HepG2 (cell line): Measurements from ENCODE around the gene TRIM10. TPM values are rescaled to one million over a fixed set of nuclear protein-coding genes. Genes with fewer than 3 reads are reported as not detected.

Experiments
- ATAC-seq: fragments of 200-7000 bp; cut with Tn5 transposase; 3 replicates; pipeline ENCODE4 v1.9.1; 2020; ENCODE audit warnings: mild to moderate bottlenecking, moderate library complexity
- BruUV-seq: library from RNA; stranded (reverse); fragments of 400-500 nt; replicated peaks from 2 replicates; lab custom pipeline; 2021; lab: Mats Ljungman, UMichigan
- CTCF ChIA-PET: fragments of 300-600 bp; formaldehyde crosslinking; extraction: SDS; loops from one replicate; lab custom pipeline; 2021; ENCODE audit warnings: low total read pairs, inconsistent platforms, low intra/inter-chr PET ratio; lab: Yijun Ruan, JAX
- POLR2A ChIA-PET: fragments of 350-600 bp; sonication (Branson Sonifier 250); formaldehyde crosslinking; loops from one replicate; lab custom pipeline; 2020; ENCODE audit warnings: antibody characterized with exemption, inconsistent platforms; lab: Yijun Ruan, JAX
- DNase-seq: peaks from one replicate; pipeline ENCODE4 v3.0.0-alpha.2; 2015; ENCODE audit warnings: low spot score
- FAIRE-seq: peaks from 3 replicates; lab custom pipeline; 2011; peaks lifted over from hg19 to GRCh38; lab: Jason Lieb, UNC
- H2AFZ ChIP-seq: one replicate; pipeline ENCODE4 v1.6.1; 2011; ENCODE audit warnings: low read length, inconsistent platforms
- H3K27ac ChIP-seq: fragments of 300-600 bp; 3 replicates; pipeline ENCODE4 v1.8.0; 2011; ENCODE audit warnings: mixed run types, mild to moderate bottlenecking, mixed read lengths, low read length, inconsistent platforms; ENCODE audit not compliant: insufficient read depth; ENCODE audit errors: extremely low read length
- H3K27me3 ChIP-seq, 2 experiments: fragments of 200-600 bp in 1 of 2; 2 replicates in 1 of 2; 3 replicates in 1 of 2; pipeline versions ENCODE4 v1.6.0 to v1.8.0; 2011; ENCODE audit warnings: low read length in 2 of 2, mild to moderate bottlenecking in 2 of 2, moderate library complexity in 2 of 2, inconsistent platforms in 1 of 2; ENCODE audit not compliant: insufficient read depth in 2 of 2, control insufficient read depth in 1 of 2
- H3K36me3 ChIP-seq, 2 experiments: fragments of 200-600 bp in 1 of 2; replicated peaks in 1 of 2; 2 replicates in 1 of 2; 3 replicates in 1 of 2; pipeline versions ENCODE4 v1.5.1 to v1.8.0; 2011; ENCODE audit warnings: low read length in 2 of 2, inconsistent platforms in 1 of 2; ENCODE audit not compliant: insufficient read depth in 2 of 2, control insufficient read depth in 1 of 2
- H3K4me1 ChIP-seq: 2 replicates; pipeline ENCODE4 v1.5.1; 2012; ENCODE audit warnings: low read length, inconsistent platforms; ENCODE audit not compliant: insufficient read depth
- H3K4me2 ChIP-seq: 2 replicates; pipeline ENCODE4 v1.6.0; 2011; ENCODE audit warnings: low read depth, low read length, inconsistent platforms
- H3K4me3 ChIP-seq, 3 experiments: fragments of 200-600 bp in 1 of 3; sonication (generic), shearing (Covaris generic) in 1 of 3; replicated peaks in 1 of 3; 2 replicates each; pipeline ENCODE4 v1.5.1; 2011 to 2016; ENCODE audit warnings: low read length in 3 of 3, inconsistent platforms in 2 of 3, low read depth in 2 of 3, mild to moderate bottlenecking in 2 of 3, control low read depth in 1 of 3, mixed read lengths in 1 of 3; ENCODE audit not compliant: insufficient read depth in 1 of 3
- H3K79me2 ChIP-seq: one replicate; pipeline ENCODE4 v1.6.1; 2011; ENCODE audit warnings: low read length, inconsistent platforms; ENCODE audit not compliant: insufficient read depth
- H3K9ac ChIP-seq: 2 replicates; pipeline ENCODE4 v1.6.0; 2011; ENCODE audit warnings: mild to moderate bottlenecking, low read depth, low read length, inconsistent platforms; ENCODE audit not compliant: insufficient read depth
- H3K9me3 ChIP-seq: 2 replicates; pipeline ENCODE4 v1.5.1; 2012; ENCODE audit warnings: mild to moderate bottlenecking, low read length
- H4K20me1 ChIP-seq: 2 replicates; pipeline ENCODE4 v1.6.0; 2011; ENCODE audit warnings: inconsistent platforms, mild to moderate bottlenecking, low read length, moderate library complexity; ENCODE audit not compliant: insufficient read depth
- FOXK1 ChIP-seq: sonication (generic); formaldehyde crosslinking; IDR thresholded peaks from 2 replicates; pipeline ENCODE4 v1.4.0; 2020; ENCODE audit warnings: low read depth, missing genetic modification reagents, borderline replicate concordance
- HNRNPL ChIP-seq: fragments of 200-400 bp; formaldehyde crosslinking; IDR thresholded peaks from 2 replicates; pipeline ENCODE4 v1.6.1; 2017; ENCODE audit warnings: mild to moderate bottlenecking, low read depth, low read length
- KLF9 ChIP-seq: IDR thresholded peaks from 2 replicates; pipeline ENCODE4 v1.6.1; 2016; ENCODE audit warnings: low read depth
- MTF1 ChIP-seq: sonication (generic); formaldehyde crosslinking; IDR thresholded peaks from 2 replicates; pipeline ENCODE4 v1.5.0; 2020; ENCODE audit warnings: missing genetic modification reagents
- RARA ChIP-seq: IDR thresholded peaks from 2 replicates; pipeline ENCODE4 v1.6.1; 2016; ENCODE audit warnings: missing genetic modification reagents, missing compliant biosample characterization
- SRSF9 ChIP-seq: fragments of 200-400 bp; formaldehyde crosslinking; IDR thresholded peaks from 2 replicates; pipeline ENCODE4 v1.6.1; 2018; ENCODE audit warnings: borderline replicate concordance, mild to moderate bottlenecking, low read depth, low read length; ENCODE audit not compliant: insufficient read depth, poor library complexity, severe bottlenecking
- TRIM24 ChIP-seq: sonication (generic); formaldehyde crosslinking; IDR thresholded peaks from 2 replicates; pipeline ENCODE4 v1.8.0; 2022; ENCODE audit warnings: mild to moderate bottlenecking, missing genetic modification reagents
- ZNF205 ChIP-seq: IDR thresholded peaks from 2 replicates; pipeline ENCODE4 v1.6.1; 2018; ENCODE audit warnings: missing biosample characterization, missing genetic modification reagents
- ZNF253 ChIP-seq: sonication (generic); formaldehyde crosslinking; IDR thresholded peaks from 2 replicates; pipeline ENCODE4 v1.8.0; 2022; ENCODE audit warnings: mild to moderate bottlenecking, missing genetic modification reagents, borderline replicate concordance
- ZNF343 ChIP-seq: sonication (generic); formaldehyde crosslinking; IDR thresholded peaks from 2 replicates; pipeline ENCODE4 v1.4.0; 2020; ENCODE audit warnings: mild to moderate bottlenecking, missing genetic modification reagents
- ZNF460 ChIP-seq: sonication (generic); formaldehyde crosslinking; IDR thresholded peaks from 2 replicates; pipeline ENCODE4 v1.5.1; 2020; ENCODE audit warnings: missing genetic modification reagents, mild to moderate bottlenecking, borderline replicate concordance
- WGBS: methylation state at CpG from one replicate; pipeline ENCODE4 v1.1.6; 2017; ENCODE audit warnings: low lambda C conversion rate; 5-methylcytosine and 5-hydroxymethylcytosine counted together
- in situ Hi-C: cut with HindIII; loops from 2 replicates; pipeline ENCODE4 v1.10.0; 2017; ENCODE audit warnings: low pct_unique_long_range_greater_than_20kb; ENCODE audit not compliant: extremely low pct_ligation_motif_present
- intact Hi-C: fragments of 100-400 bp; cut with micrococcal nuclease; formaldehyde crosslinking; loops from one replicate; pipeline ENCODE4 v1.10.0; 2022; ENCODE audit not compliant: unreplicated experiment
- polyA plus RNA-seq, 8 experiments: library from polyadenylated mRNA; depleted of rRNA in 3 of 8; stranded (reverse) in 7 of 8; unstranded in 1 of 8; fragments of >200 nt; fragmentation: Illumina TruSeq in 4 of 8; extraction: Trizol in 4 of 8; gene quantifications; 2 replicates each; pipeline versions ENCODE4 v1.2.1 to v1.2.3, GENCODE V29; 2011 to 2016; ENCODE audit warnings: low read depth in 4 of 8, missing spikeins in 1 of 8, mixed read lengths in 1 of 8; ENCODE audit not compliant: insufficient read depth in 1 of 8
- total RNA-seq, 5 experiments: library from RNA; depleted of rRNA; stranded (reverse); fragments of >200 nt; fragmentation: Illumina TruSeq; extraction: Trizol; gene quantifications; 2 replicates each; pipeline ENCODE4 v1.2.3, GENCODE V29; 2016; ENCODE audit warnings: low read depth in 1 of 5
- TF ChIP-seq, protein P1 (sequence below): sonication (generic); formaldehyde crosslinking; IDR thresholded peaks from 2 replicates; pipeline ENCODE4 v1.5.0; 2020; ENCODE audit warnings: mild to moderate bottlenecking, missing genetic modification reagents, borderline replicate concordance

Gene TRIM10
- total and polyA plus RNA-seq, 2 of the 13 experiments (the other 11 are each of a cell fraction or from before 2014, with no cell fraction given): 4.1 to 6.8 TPM

DNA sequence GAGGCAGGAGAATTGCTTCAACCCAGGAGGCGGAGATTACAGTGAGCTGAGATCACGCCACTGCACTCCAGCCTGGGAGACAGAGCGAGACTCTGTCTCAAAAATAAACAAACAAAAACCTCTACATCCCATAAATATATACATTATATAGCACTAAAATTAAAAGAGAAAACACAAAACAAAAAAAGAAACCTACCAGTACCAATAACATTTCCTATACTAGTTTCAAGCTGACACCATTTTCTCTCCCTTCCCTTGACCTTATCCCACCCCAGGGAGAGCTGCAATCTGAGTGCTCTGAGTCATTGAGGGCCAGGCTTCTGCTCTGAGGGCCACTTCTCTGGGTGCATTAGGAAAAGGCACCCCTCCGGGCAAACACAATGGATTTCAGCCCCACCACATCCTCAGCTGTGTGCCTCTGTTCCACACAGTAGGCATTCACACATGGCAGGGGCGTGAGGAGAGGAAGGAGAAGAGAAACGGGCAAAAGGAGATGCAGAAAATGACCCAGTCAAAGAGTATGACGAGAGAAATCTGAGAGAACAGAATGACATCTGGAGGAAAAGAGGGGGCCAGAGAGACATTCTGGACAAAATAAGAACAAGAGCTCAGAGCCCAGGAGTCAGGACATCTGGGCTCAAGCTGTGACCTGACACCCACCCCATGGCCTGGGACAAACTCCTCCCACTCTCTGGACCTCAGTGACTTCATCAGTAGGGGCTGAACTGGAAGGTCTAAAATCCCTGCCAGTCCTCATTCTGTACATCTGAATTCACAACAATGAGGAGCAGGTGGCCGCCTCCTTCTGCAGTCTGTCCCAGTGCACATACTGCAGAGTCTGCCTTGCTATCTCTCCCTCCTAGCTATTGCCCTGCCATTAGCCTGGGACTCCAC lies 34.0 kb upstream of the TRIM10 start (continued):
- TF ChIP-seq, protein P1, sequence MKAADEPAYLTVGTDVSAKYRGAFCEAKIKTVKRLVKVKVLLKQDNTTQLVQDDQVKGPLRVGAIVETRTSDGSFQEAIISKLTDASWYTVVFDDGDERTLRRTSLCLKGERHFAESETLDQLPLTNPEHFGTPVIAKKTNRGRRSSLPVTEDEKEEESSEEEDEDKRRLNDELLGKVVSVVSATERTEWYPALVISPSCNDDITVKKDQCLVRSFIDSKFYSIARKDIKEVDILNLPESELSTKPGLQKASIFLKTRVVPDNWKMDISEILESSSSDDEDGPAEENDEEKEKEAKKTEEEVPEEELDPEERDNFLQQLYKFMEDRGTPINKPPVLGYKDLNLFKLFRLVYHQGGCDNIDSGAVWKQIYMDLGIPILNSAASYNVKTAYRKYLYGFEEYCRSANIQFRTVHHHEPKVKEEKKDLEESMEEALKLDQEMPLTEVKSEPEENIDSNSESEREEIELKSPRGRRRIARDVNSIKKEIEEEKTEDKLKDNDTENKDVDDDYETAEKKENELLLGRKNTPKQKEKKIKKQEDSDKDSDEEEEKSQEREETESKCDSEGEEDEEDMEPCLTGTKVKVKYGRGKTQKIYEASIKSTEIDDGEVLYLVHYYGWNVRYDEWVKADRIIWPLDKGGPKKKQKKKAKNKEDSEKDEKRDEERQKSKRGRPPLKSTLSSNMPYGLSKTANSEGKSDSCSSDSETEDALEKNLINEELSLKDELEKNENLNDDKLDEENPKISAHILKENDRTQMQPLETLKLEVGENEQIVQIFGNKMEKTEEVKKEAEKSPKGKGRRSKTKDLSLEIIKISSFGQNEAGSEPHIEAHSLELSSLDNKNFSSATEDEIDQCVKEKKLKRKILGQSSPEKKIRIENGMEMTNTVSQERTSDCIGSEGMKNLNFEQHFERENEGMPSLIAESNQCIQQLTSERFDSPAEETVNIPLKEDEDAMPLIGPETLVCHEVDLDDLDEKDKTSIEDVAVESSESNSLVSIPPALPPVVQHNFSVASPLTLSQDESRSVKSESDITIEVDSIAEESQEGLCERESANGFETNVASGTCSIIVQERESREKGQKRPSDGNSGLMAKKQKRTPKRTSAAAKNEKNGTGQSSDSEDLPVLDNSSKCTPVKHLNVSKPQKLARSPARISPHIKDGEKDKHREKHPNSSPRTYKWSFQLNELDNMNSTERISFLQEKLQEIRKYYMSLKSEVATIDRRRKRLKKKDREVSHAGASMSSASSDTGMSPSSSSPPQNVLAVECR (CRISPR knock-in tag): no peak
- TF ChIP-seq SRSF9 (no peak), ZNF460 (no peak)
- TF ChIP-seq, all 625 proteins: peak for 0

DNA sequence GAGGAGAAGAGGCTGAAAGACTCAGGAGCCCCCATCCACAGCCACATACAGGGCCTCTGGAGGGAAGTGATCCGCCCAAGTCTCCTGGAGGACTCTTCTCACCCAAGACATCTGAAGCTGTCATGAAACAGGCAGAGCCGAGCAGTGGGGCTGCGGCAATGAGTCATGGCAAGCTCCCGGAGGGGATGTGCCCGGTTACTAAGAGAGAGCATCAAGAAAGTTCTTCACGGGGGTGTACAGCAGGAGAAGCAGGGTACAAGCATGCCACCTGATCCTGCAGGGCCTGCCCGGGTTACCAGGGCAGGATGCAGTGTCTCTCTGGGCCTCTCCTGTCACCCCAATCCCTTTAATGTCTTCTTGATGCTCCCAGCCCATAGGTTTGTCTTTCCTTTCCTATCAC lies 31.1 kb upstream of the TRIM10 start:
- H2AFZ ChIP-seq: no peak overlapping the region
- no peaks in the 10 kb centered on the region for H4K20me1 ChIP-seq
- ATAC-seq: no peak
- H3K36me3 ChIP-seq: peaks cover 43 to 80% of the 10 kb centered on the region in 2 experiments
- WGBS: 95% methylated on average over 6 of the region's 7 CpGs
- H3K9me3 ChIP-seq: no peaks in the 10 kb centered on the region
- H3K27ac ChIP-seq: no peak overlapping the region
- no peak overlapping the region for H3K4me2 ChIP-seq
- H3K27me3 ChIP-seq: no peaks in the 10 kb centered on the region
- H3K4me1 ChIP-seq: no peaks in the 10 kb centered on the region
- ChIA-PET POLR2A (no interaction called here), CTCF (no interaction called here)
- in situ Hi-C loops: no loop called here
- TF ChIP-seq MTF1 (CRISPR knock-in tag): no peak
- TF ChIP-seq HNRNPL: no peak
- no peak for TF ChIP-seq ZNF205 (CRISPR knock-in tag)
- no peak for TF ChIP-seq RARA (CRISPR knock-in tag)
- no peak for TF ChIP-seq KLF9
- TF ChIP-seq ZNF343 (CRISPR knock-in tag): no peak
- TF ChIP-seq FOXK1 (CRISPR knock-in tag): no peak
- no peak for TF ChIP-seq ZNF253 (CRISPR knock-in tag)
- TF ChIP-seq TRIM24 (CRISPR knock-in tag): no peak
- intact Hi-C loops: no loop called here
- BruUV-seq: no TSS peak
- no peak overlapping the region for H3K9ac ChIP-seq
- no peak overlapping the region for H3K4me3 ChIP-seq
- no peak for DNase-seq
- no peaks in the 10 kb centered on the region for H3K79me2 ChIP-seq
- FAIRE-seq: no peak
